Measurements from ENCODE around the gene KSR2. TPM values are rescaled to one million over a fixed set of nuclear protein-coding genes. Genes with fewer than 3 reads are reported as not detected.

The KSR2 gene
- total and polyA plus RNA-seq, 2 donors from 2014 or later = 0.34 to 2.9 TPM

- Histone ChIP-seq H3K36me3 (ENCODE audit: control insufficient read depth in 2 of 3, insufficient read depth in 3 of 3, low read length in 3 of 3) (peaks cover 0 to 2% (median 0%) of the 10 kb centered on the region in 3 donors), H3K9ac (ENCODE audit: low read length in 3 of 3) (no peak overlapping the region), H3K27me3 (ENCODE audit: control insufficient read depth, insufficient read depth, low read length) (no peaks in the 10 kb centered on the region), H3K9me3 (ENCODE audit: control insufficient read depth in 2 of 3, insufficient read depth in 1 of 3, low read length in 3 of 3) (peaks cover 0 to 15% (median 0%) of the 10 kb centered on the region in 3 donors), H3K4me3 (ENCODE audit: low read length in 3 of 3) (no peak overlapping the region), H3K27ac (ENCODE audit: low read depth in 2 of 2, low read length in 2 of 2) (no peak overlapping the region), H3K4me1 (ENCODE audit: control insufficient read depth in 2 of 3, insufficient read depth in 2 of 3, low read depth in 1 of 3, low read length in 3 of 3) (peaks cover 0 to 3% (median 0%) of the 10 kb centered on the region in 3 donors)
- no peak for TF ChIP-seq CTCF (IDR thresholded peaks at IDR 0.05; ENCODE audit: borderline replicate concordance, extremely low read depth, insufficient read depth)
- FAIRE-seq (no peak), DNase-seq (no peak)
- intact Hi-C loops (cut with DNase I) = no loop called here
These were observed 176.3 kb downstream of the KSR2 start for GRCh38 chr12:117792471-117792870.

GRCh38 chr12:117790948-117791347 is 177.8 kb downstream of the KSR2 start:
- TF ChIP-seq CTCF (IDR thresholded peaks at IDR 0.05; ENCODE audit: borderline replicate concordance, extremely low read depth, insufficient read depth) = no peak
- Histone ChIP-seq H3K36me3 (ENCODE audit: control insufficient read depth in 2 of 3, insufficient read depth in 3 of 3, low read length in 3 of 3) (peaks cover 0 to 2% (median 0%) of the 10 kb centered on the region in 3 donors), H3K4me3 (ENCODE audit: low read length in 3 of 3) (no peak overlapping the region), H3K9me3 (ENCODE audit: control insufficient read depth in 2 of 3, insufficient read depth in 1 of 3, low read length in 3 of 3) (peaks cover 0 to 15% (median 0%) of the 10 kb centered on the region in 3 donors), H3K4me1 (ENCODE audit: control insufficient read depth in 2 of 3, insufficient read depth in 2 of 3, low read depth in 1 of 3, low read length in 3 of 3) (peaks cover 0 to 3% (median 0%) of the 10 kb centered on the region in 3 donors), H3K27me3 (ENCODE audit: control insufficient read depth, insufficient read depth, low read length) (no peaks in the 10 kb centered on the region), H3K27ac (ENCODE audit: low read depth in 2 of 2, low read length in 2 of 2) (no peak overlapping the region), H3K9ac (ENCODE audit: low read length in 3 of 3) (no peak overlapping the region)
- FAIRE-seq (no peak), DNase-seq (no peak)
- intact Hi-C loops (cut with DNase I) = no loop called here

DNA sequence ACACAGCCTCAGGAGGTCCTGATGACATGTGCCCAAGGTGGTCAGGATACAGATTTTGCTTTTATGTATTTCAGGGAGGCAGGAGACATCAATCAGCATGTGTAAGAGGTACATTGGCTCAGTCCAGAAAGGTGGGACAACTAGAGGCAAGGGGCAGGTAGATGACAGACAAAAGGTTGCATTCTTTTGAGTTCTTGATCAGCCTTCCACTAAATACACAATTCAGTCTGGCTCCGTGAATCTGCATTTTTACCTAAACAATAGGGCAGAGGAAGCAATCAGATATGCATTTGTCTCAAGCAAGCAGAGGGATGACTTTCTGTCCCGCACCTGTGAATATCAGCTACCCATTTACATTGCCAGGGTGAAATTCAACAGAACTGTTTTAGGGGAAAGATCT is 178.6 kb downstream of the KSR2 start:
- no peak overlapping the region for H3K4me3 ChIP-seq (ENCODE audit: low read length in 3 of 3)
- FAIRE-seq = no peak

More for the DNA sequence above, 178.6 kb downstream of the KSR2 start:
- TF ChIP-seq CTCF (IDR thresholded peaks at IDR 0.05; ENCODE audit: borderline replicate concordance, extremely low read depth, insufficient read depth) = no peak
- Histone ChIP-seq H3K36me3 (ENCODE audit: control insufficient read depth in 2 of 3, insufficient read depth in 3 of 3, low read length in 3 of 3) (peaks cover 0 to 2% (median 0%) of the 10 kb centered on the region in 3 donors), H3K4me1 (ENCODE audit: control insufficient read depth in 2 of 3, insufficient read depth in 2 of 3, low read depth in 1 of 3, low read length in 3 of 3) (peaks cover 0 to 3% (median 0%) of the 10 kb centered on the region in 3 donors), H3K9ac (ENCODE audit: low read length in 3 of 3) (no peak overlapping the region), H3K27ac (ENCODE audit: low read depth in 2 of 2, low read length in 2 of 2) (no peak overlapping the region), H3K27me3 (ENCODE audit: control insufficient read depth, insufficient read depth, low read length) (no peaks in the 10 kb centered on the region), H3K9me3 (ENCODE audit: control insufficient read depth in 2 of 3, insufficient read depth in 1 of 3, low read length in 3 of 3) (peaks cover 0 to 15% (median 0%) of the 10 kb centered on the region in 3 donors)
- no peak for DNase-seq
- intact Hi-C loops (cut with DNase I) = no loop called here
